Peyer's patch (tissue), 4 donors: ENCODE data around the gene TYMS.

Source experiments
- CTCF ChIP-seq, 6 experiments: fragments of 450-650 bp in 4 of 6; fragments of 200-600 bp in 2 of 6; sonication (generic) in 1 of 6; IDR thresholded peaks; one replicate each; pipeline ENCODE4 v1.5.1; 2017 to 2019; ENCODE audit warnings: antibody characterized with exemption in 6 of 6, mild to moderate bottlenecking in 3 of 6, moderate library complexity in 1 of 6
- POLR2A ChIP-seq, 2 donors: fragments of 450-650 bp; IDR thresholded peaks; one replicate each; pipeline ENCODE4 v1.5.1; 2017; ENCODE audit warnings: antibody characterized with exemption in 2 of 2, mild to moderate bottlenecking in 2 of 2, moderate library complexity in 2 of 2

GRCh38 chr18:686339-687111 lies 29.1 kb downstream of the TYMS start:
- no peak for TF ChIP-seq CTCF (IDR thresholded peaks at IDR 0.05)
- no peak for TF ChIP-seq POLR2A (IDR thresholded peaks at IDR 0.05)
